Liver (tissue), 3 donors: ENCODE data around the gene XXYLT1.

Source experiments
- EGR1 ChIP-seq, 2 donors: IDR thresholded peaks; 2 replicates each; pipeline ENCODE4 v1.6.1; 2016 to 2018; ENCODE audit warnings: antibody characterized with exemption in 2 of 2, low read depth in 2 of 2
- GABPA ChIP-seq, 2 donors: IDR thresholded peaks in 1 of 2; conservative IDR thresholded peaks in 1 of 2; 2 replicates each; pipeline ENCODE4 v1.6.1; 2016; ENCODE audit warnings: antibody characterized with exemption in 2 of 2, mild to moderate bottlenecking in 1 of 2, moderate library complexity in 1 of 2
- JUND ChIP-seq, 2 donors: IDR thresholded peaks; 2 replicates each; pipeline ENCODE4 v1.6.1; 2016; ENCODE audit warnings: antibody characterized with exemption in 2 of 2
- MAX ChIP-seq: IDR thresholded peaks from 2 replicates; pipeline ENCODE4 v1.6.1; 2016; ENCODE audit warnings: antibody characterized with exemption
- RAD21 ChIP-seq, 2 donors: IDR thresholded peaks; 2 replicates each; pipeline ENCODE4 v1.6.1; 2016; ENCODE audit warnings: antibody characterized with exemption in 2 of 2, mild to moderate bottlenecking in 2 of 2
- RXRA ChIP-seq, 2 donors: IDR thresholded peaks; 2 replicates each; pipeline ENCODE4 v1.6.1; 2017 to 2018; ENCODE audit warnings: antibody characterized with exemption in 2 of 2, mild to moderate bottlenecking in 1 of 2
- SP1 ChIP-seq: IDR thresholded peaks from 2 replicates; pipeline ENCODE4 v1.6.1; 2018; ENCODE audit warnings: antibody characterized with exemption, mild to moderate bottlenecking
- TAF1 ChIP-seq: conservative IDR thresholded peaks from 2 replicates; pipeline ENCODE4 v1.6.1; 2016; ENCODE audit warnings: antibody characterized with exemption, mild to moderate bottlenecking
- ZBTB33 ChIP-seq: IDR thresholded peaks from 2 replicates; pipeline ENCODE4 v1.6.1; 2016; ENCODE audit warnings: antibody characterized with exemption
- TF ChIP-seq, protein P1 (sequence below): fragments of 150-350 bp; IDR thresholded peaks from 2 replicates; pipeline ENCODE4 v1.5.1; 2017; ENCODE audit warnings: improper control_type of control experiment, low read depth, low read length; ENCODE audit not compliant: missing input control
- TF ChIP-seq, protein P2 (sequence below): IDR thresholded peaks from 2 replicates; pipeline ENCODE4 v1.6.1; 2016; ENCODE audit warnings: antibody characterized with exemption, mild to moderate bottlenecking
- TF ChIP-seq, protein P3 (sequence below): IDR thresholded peaks from 2 replicates; pipeline ENCODE4 v1.6.1; 2016; ENCODE audit warnings: antibody characterized with exemption
- donor health status: healthy.
- donor health status: healthy.

DNA sequence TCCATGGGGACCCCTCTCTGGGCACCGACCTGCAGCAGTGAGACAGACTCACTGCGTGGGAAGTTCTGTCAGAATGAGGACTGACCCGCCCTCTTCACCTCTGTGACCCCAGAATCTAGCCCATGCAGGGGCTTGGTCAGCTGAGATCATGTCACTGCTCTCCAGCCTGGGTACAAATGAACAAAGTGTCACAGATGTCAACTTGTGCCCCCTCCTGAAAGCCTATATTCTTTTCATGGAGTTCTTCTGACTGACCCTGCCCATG lies 210.8 kb downstream of the XXYLT1 start:
- TF ChIP-seq RXRA (IDR thresholded peaks at IDR 0.05) = no peak
- TF ChIP-seq, protein P1, sequence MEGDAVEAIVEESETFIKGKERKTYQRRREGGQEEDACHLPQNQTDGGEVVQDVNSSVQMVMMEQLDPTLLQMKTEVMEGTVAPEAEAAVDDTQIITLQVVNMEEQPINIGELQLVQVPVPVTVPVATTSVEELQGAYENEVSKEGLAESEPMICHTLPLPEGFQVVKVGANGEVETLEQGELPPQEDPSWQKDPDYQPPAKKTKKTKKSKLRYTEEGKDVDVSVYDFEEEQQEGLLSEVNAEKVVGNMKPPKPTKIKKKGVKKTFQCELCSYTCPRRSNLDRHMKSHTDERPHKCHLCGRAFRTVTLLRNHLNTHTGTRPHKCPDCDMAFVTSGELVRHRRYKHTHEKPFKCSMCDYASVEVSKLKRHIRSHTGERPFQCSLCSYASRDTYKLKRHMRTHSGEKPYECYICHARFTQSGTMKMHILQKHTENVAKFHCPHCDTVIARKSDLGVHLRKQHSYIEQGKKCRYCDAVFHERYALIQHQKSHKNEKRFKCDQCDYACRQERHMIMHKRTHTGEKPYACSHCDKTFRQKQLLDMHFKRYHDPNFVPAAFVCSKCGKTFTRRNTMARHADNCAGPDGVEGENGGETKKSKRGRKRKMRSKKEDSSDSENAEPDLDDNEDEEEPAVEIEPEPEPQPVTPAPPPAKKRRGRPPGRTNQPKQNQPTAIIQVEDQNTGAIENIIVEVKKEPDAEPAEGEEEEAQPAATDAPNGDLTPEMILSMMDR = no peak
- TF ChIP-seq, protein P2, sequence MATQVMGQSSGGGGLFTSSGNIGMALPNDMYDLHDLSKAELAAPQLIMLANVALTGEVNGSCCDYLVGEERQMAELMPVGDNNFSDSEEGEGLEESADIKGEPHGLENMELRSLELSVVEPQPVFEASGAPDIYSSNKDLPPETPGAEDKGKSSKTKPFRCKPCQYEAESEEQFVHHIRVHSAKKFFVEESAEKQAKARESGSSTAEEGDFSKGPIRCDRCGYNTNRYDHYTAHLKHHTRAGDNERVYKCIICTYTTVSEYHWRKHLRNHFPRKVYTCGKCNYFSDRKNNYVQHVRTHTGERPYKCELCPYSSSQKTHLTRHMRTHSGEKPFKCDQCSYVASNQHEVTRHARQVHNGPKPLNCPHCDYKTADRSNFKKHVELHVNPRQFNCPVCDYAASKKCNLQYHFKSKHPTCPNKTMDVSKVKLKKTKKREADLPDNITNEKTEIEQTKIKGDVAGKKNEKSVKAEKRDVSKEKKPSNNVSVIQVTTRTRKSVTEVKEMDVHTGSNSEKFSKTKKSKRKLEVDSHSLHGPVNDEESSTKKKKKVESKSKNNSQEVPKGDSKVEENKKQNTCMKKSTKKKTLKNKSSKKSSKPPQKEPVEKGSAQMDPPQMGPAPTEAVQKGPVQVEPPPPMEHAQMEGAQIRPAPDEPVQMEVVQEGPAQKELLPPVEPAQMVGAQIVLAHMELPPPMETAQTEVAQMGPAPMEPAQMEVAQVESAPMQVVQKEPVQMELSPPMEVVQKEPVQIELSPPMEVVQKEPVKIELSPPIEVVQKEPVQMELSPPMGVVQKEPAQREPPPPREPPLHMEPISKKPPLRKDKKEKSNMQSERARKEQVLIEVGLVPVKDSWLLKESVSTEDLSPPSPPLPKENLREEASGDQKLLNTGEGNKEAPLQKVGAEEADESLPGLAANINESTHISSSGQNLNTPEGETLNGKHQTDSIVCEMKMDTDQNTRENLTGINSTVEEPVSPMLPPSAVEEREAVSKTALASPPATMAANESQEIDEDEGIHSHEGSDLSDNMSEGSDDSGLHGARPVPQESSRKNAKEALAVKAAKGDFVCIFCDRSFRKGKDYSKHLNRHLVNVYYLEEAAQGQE = no peak
- no peak for TF ChIP-seq TAF1
- TF ChIP-seq JUND (IDR thresholded peaks at IDR 0.05) = no peak
- TF ChIP-seq, protein P3, sequence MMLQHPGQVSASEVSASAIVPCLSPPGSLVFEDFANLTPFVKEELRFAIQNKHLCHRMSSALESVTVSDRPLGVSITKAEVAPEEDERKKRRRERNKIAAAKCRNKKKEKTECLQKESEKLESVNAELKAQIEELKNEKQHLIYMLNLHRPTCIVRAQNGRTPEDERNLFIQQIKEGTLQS = no peak
- no peak for TF ChIP-seq MAX
- no peak for TF ChIP-seq SP1
- no peak for TF ChIP-seq EGR1 (IDR thresholded peaks at IDR 0.05; ENCODE audit: low read depth in 2 of 2)
- TF ChIP-seq RAD21 (IDR thresholded peaks at IDR 0.05) = no peak
- no peak for TF ChIP-seq GABPA (IDR thresholded peaks at IDR 0.05 in 1 of 2, conservative IDR thresholded peaks at IDR 0.05 in 1 of 2)
- TF ChIP-seq ZBTB33 = no peak
